Trophoblast cell (in vitro differentiated cells and primary cell): ENCODE results near the gene RPTOR.

Experiments used
- DNase-seq, 2 donors: peaks; one replicate each; pipeline ENCODE4 v3.0.0-alpha.2; 2016
- H2AFZ ChIP-seq: 2 replicates; pipeline ENCODE4 v1.6.1; 2013; ENCODE audit warnings: low read length, moderate library complexity, mild to moderate bottlenecking; ENCODE audit not compliant: insufficient read depth, poor library complexity
- H2AK5ac ChIP-seq: 2 replicates; pipeline ENCODE4 v1.6.1; 2013; ENCODE audit warnings: mild to moderate bottlenecking, low read length
- H2BK120ac ChIP-seq: 2 replicates; pipeline ENCODE4 v1.6.1; 2013; ENCODE audit warnings: low read length, mild to moderate bottlenecking, moderate library complexity; ENCODE audit not compliant: insufficient read depth, poor library complexity
- H2BK12ac ChIP-seq: 2 replicates; pipeline ENCODE4 v1.6.1; 2013; ENCODE audit warnings: mild to moderate bottlenecking, low read length, moderate library complexity
- H2BK5ac ChIP-seq: 2 replicates; pipeline ENCODE4 v1.6.1; 2013; ENCODE audit warnings: low read length, low read depth, moderate library complexity, mild to moderate bottlenecking; ENCODE audit not compliant: poor library complexity
- H3K14ac ChIP-seq: 2 replicates; pipeline ENCODE4 v1.6.1; 2013; ENCODE audit warnings: mild to moderate bottlenecking, low read length
- H3K18ac ChIP-seq: 2 replicates; pipeline ENCODE4 v1.6.1; 2013; ENCODE audit warnings: mild to moderate bottlenecking, low read length
- H3K23ac ChIP-seq: 2 replicates; pipeline ENCODE4 v1.6.1; 2013; ENCODE audit warnings: low read length
- H3K27ac ChIP-seq: 2 replicates; pipeline ENCODE4 v1.5.1; 2013; ENCODE audit warnings: low read depth, mild to moderate bottlenecking, inconsistent platforms, low read length, moderate library complexity
- H3K27me3 ChIP-seq: 2 replicates; pipeline ENCODE4 v1.6.1; 2013; ENCODE audit warnings: inconsistent platforms, mild to moderate bottlenecking, low read length, moderate library complexity; ENCODE audit not compliant: insufficient read depth
- H3K36me3 ChIP-seq, 2 experiments: 1 replicate in 1 of 2; 2 replicates in 1 of 2; pipeline ENCODE4 v1.6.1; 2013; ENCODE audit warnings: low read length in 2 of 2, mild to moderate bottlenecking in 2 of 2, moderate library complexity in 1 of 2; ENCODE audit not compliant: insufficient read depth in 2 of 2, control insufficient read depth in 1 of 2
- H3K4ac ChIP-seq: 2 replicates; pipeline ENCODE4 v1.6.1; 2013; ENCODE audit warnings: low read depth, mild to moderate bottlenecking, low read length, moderate library complexity
- H3K4me1 ChIP-seq, 2 experiments: 1 replicate in 1 of 2; 2 replicates in 1 of 2; pipeline ENCODE4 v1.6.1; 2013; ENCODE audit warnings: low read length in 2 of 2, mild to moderate bottlenecking in 2 of 2, moderate library complexity in 1 of 2; ENCODE audit not compliant: insufficient read depth in 2 of 2, control insufficient read depth in 1 of 2
- H3K4me2 ChIP-seq: 2 replicates; pipeline ENCODE4 v1.6.1; 2013; ENCODE audit warnings: inconsistent platforms, mild to moderate bottlenecking, low read length, moderate library complexity
- H3K4me3 ChIP-seq: 2 replicates; pipeline ENCODE4 v1.5.1; 2013; ENCODE audit warnings: mild to moderate bottlenecking, low read depth, low read length, inconsistent platforms
- H3K79me1 ChIP-seq: one replicate; pipeline ENCODE4 v1.6.1; 2013; ENCODE audit warnings: low read length
- H3K79me2 ChIP-seq: 2 replicates; pipeline ENCODE4 v1.6.1; 2013; ENCODE audit warnings: low read length, mild to moderate bottlenecking; ENCODE audit not compliant: control insufficient read depth, insufficient read depth, poor library complexity
- H3K9ac ChIP-seq: 2 replicates; pipeline ENCODE4 v1.6.1; 2013; ENCODE audit warnings: mild to moderate bottlenecking, low read length
- H3K9me3 ChIP-seq: 2 replicates; pipeline ENCODE4 v1.6.1; 2013; ENCODE audit warnings: low read depth, mild to moderate bottlenecking, control low read depth, inconsistent platforms, low read length; ENCODE audit not compliant: insufficient read depth
- H4K12ac ChIP-seq: 2 replicates; pipeline ENCODE4 v1.6.1; 2013; ENCODE audit warnings: low read depth, mild to moderate bottlenecking, low read length, moderate library complexity
- H4K8ac ChIP-seq: 2 replicates; pipeline ENCODE4 v1.6.1; 2013; ENCODE audit warnings: low read depth, mild to moderate bottlenecking, low read length, moderate library complexity
- H4K91ac ChIP-seq: one replicate; pipeline ENCODE4 v1.6.1; 2013; ENCODE audit warnings: low read depth, mild to moderate bottlenecking, low read length, moderate library complexity
- WGBS: extraction: QIAGEN DNeasy Blood & Tissue Kit; methylation state at CpG from one replicate; pipeline ENCODE4 v1.1.7; 2013; ENCODE audit warnings: missing lambda C conversion rate; ENCODE audit not compliant: insufficient read length, insufficient coverage; ENCODE audit errors: extremely low coverage; 5-methylcytosine and 5-hydroxymethylcytosine counted together

RPTOR gene

DNA sequence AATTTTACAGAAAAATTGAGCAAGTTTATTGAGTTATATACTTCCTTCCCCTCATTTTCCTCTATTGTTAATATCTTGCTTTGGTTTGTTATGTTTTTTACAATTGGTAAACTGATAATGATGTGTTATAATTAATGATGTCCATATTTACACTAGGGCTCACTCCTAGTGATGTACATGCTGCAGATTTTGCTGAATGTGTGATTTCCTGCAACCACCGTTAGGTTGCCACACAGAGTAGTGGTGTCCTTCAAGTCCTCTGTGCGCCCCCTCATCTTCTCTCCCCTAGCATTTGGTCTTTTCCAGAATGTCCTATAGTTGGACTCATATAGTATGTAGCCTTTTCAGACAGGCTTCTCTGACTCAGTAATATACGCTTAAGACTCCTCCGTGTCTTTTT is 167.5 kb downstream of the RPTOR start:
- Histone ChIP-seq H3K4me2 (no peak overlapping the region), H3K23ac (no peak overlapping the region), H3K79me1 (no peaks in the 10 kb centered on the region), H2BK120ac (no peak overlapping the region), H3K4me1 (no peaks in the 10 kb centered on the region), H4K91ac (no peak overlapping the region), H3K18ac (peak overlapping the region; percentile 73), H3K9me3 (peaks cover 3% of the 10 kb centered on the region), H2BK5ac (no peak overlapping the region), H3K27ac (no peak overlapping the region), H3K27me3 (no peaks in the 10 kb centered on the region), H2AFZ (no peak overlapping the region), H3K9ac (no peak overlapping the region), H4K12ac (no peak overlapping the region), H2BK12ac (no peak overlapping the region), H3K79me2 (no peaks in the 10 kb centered on the region), H2AK5ac (no peak overlapping the region), H3K14ac (no peak overlapping the region), H3K36me3 (peaks cover 0 to 5% of the 10 kb centered on the region in 2 experiments), H3K4me3 (no peak overlapping the region), H4K8ac (no peak overlapping the region), H3K4ac (no peak overlapping the region)
- WGBS: no CpG with 5 or more reads among the region's 4 CpGs
- DNase-seq: no peak

GRCh38 chr17:80712606-80713005 is 168.0 kb downstream of the RPTOR start:
- Histone ChIP-seq H4K8ac (no peak overlapping the region), H2BK12ac (no peak overlapping the region), H2AK5ac (no peak overlapping the region), H3K4ac (no peak overlapping the region), H3K9ac (no peak overlapping the region), H3K18ac (no peak overlapping the region), H3K9me3 (peaks cover 3% of the 10 kb centered on the region), H3K36me3 (peaks cover 0 to 5% of the 10 kb centered on the region in 2 experiments), H3K27me3 (no peaks in the 10 kb centered on the region), H3K4me1 (no peaks in the 10 kb centered on the region), H3K14ac (no peak overlapping the region), H2BK120ac (no peak overlapping the region), H3K79me2 (no peaks in the 10 kb centered on the region), H4K91ac (no peak overlapping the region), H3K23ac (no peak overlapping the region), H2BK5ac (no peak overlapping the region), H2AFZ (no peak overlapping the region), H3K27ac (no peak overlapping the region), H3K4me3 (no peak overlapping the region), H3K4me2 (no peak overlapping the region), H3K79me1 (no peaks in the 10 kb centered on the region), H4K12ac (no peak overlapping the region)
- no CpG with 5 or more reads among the region's 8 CpGs for WGBS
- DNase-seq: peak; percentile 37 to 87

- no peaks in the 10 kb centered on the region for H3K9me3 ChIP-seq
- no peaks in the 10 kb centered on the region for H3K27me3 ChIP-seq
- H3K14ac ChIP-seq: no peak overlapping the region
- H2BK120ac ChIP-seq: no peak overlapping the region
- H4K91ac ChIP-seq: no peak overlapping the region
- no peaks in the 10 kb centered on the region for H3K79me2 ChIP-seq
- no peaks in the 10 kb centered on the region for H3K4me1 ChIP-seq
- H3K9ac ChIP-seq: no peak overlapping the region
- H3K4ac ChIP-seq: no peak overlapping the region
- no peaks in the 10 kb centered on the region for H3K79me1 ChIP-seq
- H4K8ac ChIP-seq: no peak overlapping the region
- no peaks in the 10 kb centered on the region for H3K36me3 ChIP-seq
- no peak overlapping the region for H3K27ac ChIP-seq
- no peak overlapping the region for H2BK5ac ChIP-seq
- no peak overlapping the region for H2AK5ac ChIP-seq
- DNase-seq: no peak
- no peak overlapping the region for H3K4me3 ChIP-seq
- no peak overlapping the region for H2BK12ac ChIP-seq
- H3K18ac ChIP-seq: no peak overlapping the region
- no peak overlapping the region for H3K23ac ChIP-seq
- H2AFZ ChIP-seq: no peak overlapping the region
- no CpG with 5 or more reads among the region's 10 CpGs for WGBS
- H4K12ac ChIP-seq: no peak overlapping the region
- H3K4me2 ChIP-seq: no peak overlapping the region
Measured at GRCh38 chr17:80716986-80717719, 172.5 kb downstream of the RPTOR start.

- Histone ChIP-seq H3K4me3 (no peak overlapping the region), H3K27ac (no peak overlapping the region), H3K4ac (no peak overlapping the region), H3K36me3 (no peaks in the 10 kb centered on the region), H4K91ac (no peak overlapping the region), H2BK12ac (no peak overlapping the region), H3K14ac (no peak overlapping the region), H3K79me2 (no peaks in the 10 kb centered on the region), H3K27me3 (no peaks in the 10 kb centered on the region), H2AK5ac (no peak overlapping the region), H2AFZ (no peak overlapping the region), H4K12ac (no peak overlapping the region), H3K4me2 (no peak overlapping the region), H3K18ac (no peak overlapping the region), H3K79me1 (no peaks in the 10 kb centered on the region), H3K4me1 (no peaks in the 10 kb centered on the region), H2BK5ac (no peak overlapping the region), H2BK120ac (no peak overlapping the region), H4K8ac (no peak overlapping the region), H3K9me3 (no peaks in the 10 kb centered on the region), H3K23ac (no peak overlapping the region), H3K9ac (no peak overlapping the region)
- no CpG with 5 or more reads among the region's 7 CpGs for WGBS
- DNase-seq: no peak
Measured at GRCh38 chr17:80717720-80718083, 173.1 kb downstream of the RPTOR start.
